DOHH2 (cell line): ENCODE measurements around the gene UGT1A5.

Experiments used
- H3F3A ChIP-seq: fragments of 200-600 bp; sonication (generic), shearing (Covaris generic); 2 replicates; pipeline ENCODE4 v1.6.0; 2016; ENCODE audit warnings: antibody characterized with exemption, mild to moderate bottlenecking; ENCODE audit not compliant: control insufficient read depth, insufficient read depth
- H3K27ac ChIP-seq: fragments of 200-600 bp; sonication (generic); 2 replicates; pipeline ENCODE4 v1.5.1; 2014; ENCODE audit warnings: low read depth, mild to moderate bottlenecking, low read length, moderate library complexity
- H3K27me3 ChIP-seq: fragments of 200-600 bp; sonication (generic); 2 replicates; pipeline ENCODE4 v1.6.1; 2014; ENCODE audit warnings: mild to moderate bottlenecking, low read length, mixed read lengths; ENCODE audit not compliant: control insufficient read depth
- H3K36me3 ChIP-seq: fragments of 200-600 bp; sonication (generic); 2 replicates; pipeline ENCODE4 v1.6.1; 2014; ENCODE audit warnings: mild to moderate bottlenecking, low read length, moderate library complexity, mixed read lengths; ENCODE audit not compliant: control insufficient read depth
- H3K4me1 ChIP-seq: fragments of 200-600 bp; sonication (generic); 2 replicates; pipeline ENCODE4 v1.6.1; 2014; ENCODE audit warnings: mild to moderate bottlenecking, low read length, mixed read lengths; ENCODE audit not compliant: control insufficient read depth
- H3K4me2 ChIP-seq: fragments of 200-600 bp; sonication (generic); 2 replicates; pipeline ENCODE4 v1.6.0; 2014; ENCODE audit warnings: mild to moderate bottlenecking, low read length, moderate library complexity
- H3K4me3 ChIP-seq: fragments of 200-600 bp; sonication (generic); 2 replicates; pipeline ENCODE4 v1.5.1; 2014; ENCODE audit warnings: mild to moderate bottlenecking, low read length, mixed read lengths
- H3K79me2 ChIP-seq: fragments of 200-600 bp; sonication (generic); 2 replicates; pipeline ENCODE4 v1.6.1; 2014; ENCODE audit warnings: mild to moderate bottlenecking, low read length, mixed read lengths; ENCODE audit not compliant: control insufficient read depth
- H3K9me2 ChIP-seq: fragments of 200-600 bp; sonication (generic); replicated peaks from 2 replicates; pipeline ENCODE4 v1.6.1; 2014; ENCODE audit warnings: mild to moderate bottlenecking, low read length, mixed read lengths; ENCODE audit not compliant: control insufficient read depth
- H3K9me3 ChIP-seq: fragments of 200-600 bp; sonication (generic); 2 replicates; pipeline ENCODE4 v1.6.1; 2014; ENCODE audit warnings: antibody characterized with exemption, low read length, mixed read lengths; ENCODE audit not compliant: control insufficient read depth, insufficient read depth
- H4K20me1 ChIP-seq: fragments of 200-600 bp; sonication (generic); 2 replicates; pipeline ENCODE4 v1.6.0; 2014; ENCODE audit warnings: low read depth, mild to moderate bottlenecking, antibody characterized with exemption, low read length, moderate library complexity; ENCODE audit not compliant: control insufficient read depth, insufficient read depth
- EZH2phosphoT487 ChIP-seq: fragments of 200-600 bp; sonication (generic); IDR thresholded peaks from 2 replicates; pipeline ENCODE4 v1.6.1; 2017; ENCODE audit warnings: borderline replicate concordance, mild to moderate bottlenecking, antibody characterized with exemption, low read length, moderate library complexity, mixed read lengths
- TF ChIP-seq, protein P1 (sequence below): fragments of 200-600 bp; sonication (generic); IDR thresholded peaks from one replicate; pipeline ENCODE4 v1.5.1; 2014; ENCODE audit warnings: antibody characterized with exemption, mild to moderate bottlenecking, low read depth, low read length; ENCODE audit not compliant: poor library complexity, severe bottlenecking

Gene UGT1A5

DNA sequence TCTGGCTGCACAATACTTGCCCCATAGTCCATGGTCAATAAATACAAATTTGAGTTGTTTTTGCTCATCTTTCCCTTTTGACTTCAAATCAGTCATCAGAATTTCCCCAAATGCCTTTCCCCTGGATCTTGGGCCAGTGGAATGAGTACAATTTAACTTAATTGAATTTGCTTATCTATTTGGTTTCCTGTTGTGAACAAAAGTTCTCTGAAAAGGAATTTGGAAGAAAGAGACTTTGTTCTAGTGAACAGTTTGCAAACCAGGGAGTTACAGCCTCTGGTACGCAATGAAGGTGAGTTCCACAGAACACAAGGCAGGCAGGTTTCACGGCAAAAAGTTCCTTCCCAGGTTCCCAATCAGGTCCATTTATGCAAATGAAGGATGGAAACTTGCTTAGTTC lies 46.1 kb downstream of the UGT1A5 start:
- Histone ChIP-seq H3K36me3 (no peaks in the 10 kb centered on the region), H3K4me3 (no peak overlapping the region), H4K20me1 (no peaks in the 10 kb centered on the region), H3K4me2 (no peak overlapping the region), H3K27me3 (peaks cover 3% of the 10 kb centered on the region), H3K9me2 (no peaks in the 10 kb centered on the region), H3K27ac (no peak overlapping the region), H3K79me2 (no peaks in the 10 kb centered on the region), H3K9me3 (no peaks in the 10 kb centered on the region), H3K4me1 (no peaks in the 10 kb centered on the region), H3F3A (no peaks in the 10 kb centered on the region)
- no peak for TF ChIP-seq EZH2phosphoT487
- TF ChIP-seq, protein P1, sequence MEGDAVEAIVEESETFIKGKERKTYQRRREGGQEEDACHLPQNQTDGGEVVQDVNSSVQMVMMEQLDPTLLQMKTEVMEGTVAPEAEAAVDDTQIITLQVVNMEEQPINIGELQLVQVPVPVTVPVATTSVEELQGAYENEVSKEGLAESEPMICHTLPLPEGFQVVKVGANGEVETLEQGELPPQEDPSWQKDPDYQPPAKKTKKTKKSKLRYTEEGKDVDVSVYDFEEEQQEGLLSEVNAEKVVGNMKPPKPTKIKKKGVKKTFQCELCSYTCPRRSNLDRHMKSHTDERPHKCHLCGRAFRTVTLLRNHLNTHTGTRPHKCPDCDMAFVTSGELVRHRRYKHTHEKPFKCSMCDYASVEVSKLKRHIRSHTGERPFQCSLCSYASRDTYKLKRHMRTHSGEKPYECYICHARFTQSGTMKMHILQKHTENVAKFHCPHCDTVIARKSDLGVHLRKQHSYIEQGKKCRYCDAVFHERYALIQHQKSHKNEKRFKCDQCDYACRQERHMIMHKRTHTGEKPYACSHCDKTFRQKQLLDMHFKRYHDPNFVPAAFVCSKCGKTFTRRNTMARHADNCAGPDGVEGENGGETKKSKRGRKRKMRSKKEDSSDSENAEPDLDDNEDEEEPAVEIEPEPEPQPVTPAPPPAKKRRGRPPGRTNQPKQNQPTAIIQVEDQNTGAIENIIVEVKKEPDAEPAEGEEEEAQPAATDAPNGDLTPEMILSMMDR, result no peak

DNA sequence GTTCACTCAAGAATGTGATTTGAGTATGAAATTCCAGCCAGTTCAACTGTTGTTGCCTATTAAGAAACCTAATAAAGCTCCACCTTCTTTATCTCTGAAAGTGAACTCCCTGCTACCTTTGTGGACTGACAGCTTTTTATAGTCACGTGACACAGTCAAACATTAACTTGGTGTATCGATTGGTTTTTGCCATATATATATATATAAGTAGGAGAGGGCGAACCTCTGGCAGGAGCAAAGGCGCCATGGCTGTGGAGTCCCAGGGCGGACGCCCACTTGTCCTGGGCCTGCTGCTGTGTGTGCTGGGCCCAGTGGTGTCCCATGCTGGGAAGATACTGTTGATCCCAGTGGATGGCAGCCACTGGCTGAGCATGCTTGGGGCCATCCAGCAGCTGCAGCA lies 47.3 kb downstream of the UGT1A5 start, which contains the start of gene UGT1A1:
Gene UGT1A1, plus strand, starts transcription at position 228 of the 400 bp plus-strand sequence. Its CDS starts 18 bp downstream, at position 246.
- no peaks in the 10 kb centered on the region for H3K4me1 ChIP-seq
- H4K20me1 ChIP-seq, result no peaks in the 10 kb centered on the region
- no peaks in the 10 kb centered on the region for H3K9me3 ChIP-seq
- H3K9me2 ChIP-seq, result no peaks in the 10 kb centered on the region
- H3K27me3 ChIP-seq, result peaks cover 6% of the 10 kb centered on the region
- no peak within 1 kb of the TSS for H3K4me3 ChIP-seq
- TF ChIP-seq, protein P1, result no peak
- TF ChIP-seq EZH2phosphoT487, result no peak
- H3K4me2 ChIP-seq, result no peak within 1 kb of the TSS
- no peaks in the 10 kb centered on the region for H3K36me3 ChIP-seq
- H3F3A ChIP-seq, result no peaks in the 10 kb centered on the region
- no peaks in the 10 kb centered on the region for H3K79me2 ChIP-seq
- no peak within 1 kb of the TSS for H3K27ac ChIP-seq

DNA sequence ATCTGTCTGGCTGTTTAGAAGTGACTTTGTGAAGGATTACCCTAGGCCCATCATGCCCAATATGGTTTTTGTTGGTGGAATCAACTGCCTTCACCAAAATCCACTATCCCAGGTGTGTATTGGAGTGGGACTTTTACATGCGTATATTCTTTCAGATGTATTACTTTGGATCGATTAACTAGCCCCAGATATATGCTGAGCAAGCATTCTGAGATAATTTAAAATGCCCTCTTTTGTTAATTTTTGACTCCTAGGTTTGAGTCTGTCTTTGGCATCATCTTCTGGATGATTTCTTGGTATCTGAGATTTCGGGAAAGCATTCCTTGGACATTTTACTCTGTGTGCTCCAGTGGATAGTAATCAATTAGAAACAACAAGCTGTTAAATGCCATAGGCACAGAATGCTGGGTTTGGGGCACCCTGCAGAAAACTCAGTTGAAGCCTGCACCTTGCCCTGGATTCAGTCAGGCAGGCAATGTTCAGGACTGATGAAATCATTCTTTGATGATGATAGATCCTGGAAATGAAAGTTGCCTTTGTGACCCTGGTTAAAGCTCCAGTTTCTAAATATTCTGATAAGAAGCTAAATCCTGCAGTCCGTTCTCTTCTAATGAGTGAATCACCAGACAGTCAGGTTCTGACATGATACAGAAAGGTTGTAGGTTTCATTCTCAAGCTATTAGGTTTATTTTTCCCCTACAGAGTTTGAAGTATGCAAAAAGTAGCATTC lies 48.5 kb downstream of the UGT1A5 start:
- TF ChIP-seq EZH2phosphoT487, result no peak
- TF ChIP-seq, protein P1, result no peak
- Histone ChIP-seq H3K4me1 (no peaks in the 10 kb centered on the region), H3K9me2 (no peaks in the 10 kb centered on the region), H3K27ac (no peak overlapping the region), H3K36me3 (no peaks in the 10 kb centered on the region), H3K9me3 (no peaks in the 10 kb centered on the region), H3K4me2 (no peak overlapping the region), H4K20me1 (no peaks in the 10 kb centered on the region), H3K27me3 (peaks cover 6% of the 10 kb centered on the region), H3K79me2 (no peaks in the 10 kb centered on the region), H3F3A (no peaks in the 10 kb centered on the region), H3K4me3 (no peak overlapping the region)
